Pancreas (tissue), 10 donors: ENCODE data around the gene AGMO. TPM values are rescaled to one million over a fixed set of nuclear protein-coding genes. Genes with fewer than 3 reads are reported as not detected.

Experiments used
- ATAC-seq, 4 donors: fragments of 200-7000 bp; cut with Tn5 transposase; one replicate each; pipeline versions ENCODE4 v1.8.0 to v1.9.1; 2020; ENCODE audit warnings: mild to moderate bottlenecking in 4 of 4, moderate library complexity in 4 of 4
- DNase-seq, 6 donors: peaks; one replicate each; pipeline ENCODE4 v3.0.0-alpha.2; 2020
- FAIRE-seq: peaks from 2 replicates; lab custom pipeline; 2012; peaks lifted over from hg19 to GRCh38; lab: Jason Lieb, UNC
- H3K27ac ChIP-seq, 4 donors: fragments of 200-600 bp; sonication (generic); 1 replicate in 3 of 4; 2 replicates in 1 of 4; pipeline versions ENCODE4 v1.5.0 to v1.8.0; 2020
- H3K27me3 ChIP-seq, 4 donors: fragments of 200-600 bp; one replicate each; pipeline ENCODE4 v1.8.0; 2021
- H3K36me3 ChIP-seq, 3 donors: fragments of 200-600 bp; sonication (generic) in 1 of 3; one replicate each; pipeline versions ENCODE4 v1.5.0 to v1.8.0; 2020 to 2021
- H3K4me1 ChIP-seq, 3 donors: fragments of 200-600 bp; one replicate each; pipeline ENCODE4 v1.8.0; 2021
- H3K4me3 ChIP-seq, 4 donors: fragments of 200-600 bp; sonication (generic) in 2 of 4; one replicate each; pipeline versions ENCODE4 v1.5.0 to v1.8.0; 2020 to 2021
- H3K9me3 ChIP-seq, 4 donors: fragments of 200-600 bp; one replicate each; pipeline ENCODE4 v1.8.0; 2021
- CTCF ChIP-seq, 4 donors: fragments of 200-600 bp; sonication (generic) in 3 of 4; IDR thresholded peaks; one replicate each; pipeline versions ENCODE4 v1.5.0 to v1.8.0; 2021; ENCODE audit warnings: antibody characterized with exemption in 4 of 4
- WGBS, 2 donors: extraction: QIAGEN DNeasy Blood & Tissue Kit; methylation state at CpG; one replicate each; pipeline ENCODE4 v1.1.7; 2013; 5-methylcytosine and 5-hydroxymethylcytosine counted together
- intact Hi-C, 3 donors: fragments of 100-400 bp; cut with DNase I; formaldehyde crosslinking; loops; one replicate each; pipeline versions ENCODE4 v1.11.1 to v1.14.2; 2022
- polyA plus RNA-seq, 2 donors: library from polyadenylated mRNA; stranded (reverse); fragments of 200-250 nt; gene quantifications; one replicate each; pipeline ENCODE4 v1.2.3, GENCODE V29; 2013
- total RNA-seq, 6 donors: library from RNA; stranded (reverse); fragmentation: NEBNext Ultra II Directional in 4 of 6; extraction: Animal tissue kit (Norgen Biotek cat#: 25700) in 4 of 6; gene quantifications; one replicate each; pipeline versions ENCODE4 v1.2.1 to v1.2.4, GENCODE V29; 2021 to 2023
- donor health status: healthy with polysubstance abuse.
- donor health status: DM: no; HTN: no; CAD: no; lungs with moderate emphysema.
- donor health status: DM: no; HTN: no; CAD: no.
- donor health status: control.
- donor health status: control.
- donor health status: Bipolar disorder and iron deficiency.
- donor health status: DM: yes; HTN: yes; CAD: no.
- donor health status: DM: no; HTN: no; CAD: no.
- donor health status: DM: no; HTN: no; CAD: no.
- donor health status: DM: yes; HTN: yes; CAD: no.

Gene AGMO
- total and polyA plus RNA-seq, 8 donors = 0.09 to 0.25 (median 0.19) TPM; not detected in 3

GRCh38 chr7:15257689-15258088 is 304.1 kb downstream of the AGMO start:
- no peaks in the 10 kb centered on the region for H3K27me3 ChIP-seq
- DNase-seq (no peak), ATAC-seq (no peak), FAIRE-seq (no peak)
- no peaks in the 10 kb centered on the region for H3K9me3 ChIP-seq
- H3K4me1 ChIP-seq = no peaks in the 10 kb centered on the region
- intact Hi-C loops = no loop called here
- H3K27ac ChIP-seq = no peak overlapping the region
- no peaks in the 10 kb centered on the region for H3K36me3 ChIP-seq
- no peak overlapping the region for H3K4me3 ChIP-seq
- TF ChIP-seq CTCF (IDR thresholded peaks at IDR 0.05) = no peak
- WGBS, 2 donors = 73 to 81% methylated on average over 4 of the region's 4 CpGs

- Histone ChIP-seq H3K27ac (no peak overlapping the region), H3K9me3 (no peaks in the 10 kb centered on the region), H3K27me3 (no peaks in the 10 kb centered on the region), H3K36me3 (no peaks in the 10 kb centered on the region), H3K4me3 (no peak overlapping the region), H3K4me1 (no peaks in the 10 kb centered on the region)
- ATAC-seq (no peak), FAIRE-seq (no peak), DNase-seq (no peak)
- 75 to 85% methylated on average over 1 of the region's 1 CpG for WGBS, 2 donors
- no peak for TF ChIP-seq CTCF (IDR thresholded peaks at IDR 0.05)
- intact Hi-C loops = no loop called here
These were observed 309.6 kb downstream of the AGMO start for GRCh38 chr7:15252181-15252580.

GRCh38 chr7:15248514-15248913 is 313.3 kb downstream of the AGMO start:
- 28 to 50% methylated on average over 2 of the region's 2 CpGs for WGBS, 2 donors
- no peak for FAIRE-seq
- intact Hi-C loops = no loop called here

GRCh38 chr7:15245831-15246230 is 316.0 kb downstream of the AGMO start:
- Histone ChIP-seq H3K4me1 (no peaks in the 10 kb centered on the region), H3K9me3 (no peaks in the 10 kb centered on the region), H3K27ac (no peak overlapping the region), H3K4me3 (no peak overlapping the region), H3K36me3 (no peaks in the 10 kb centered on the region), H3K27me3 (no peaks in the 10 kb centered on the region)
- 25 to 53% methylated on average over 2 of the region's 2 CpGs for WGBS, 2 donors
- no peak for TF ChIP-seq CTCF (IDR thresholded peaks at IDR 0.05)
- FAIRE-seq = no peak
- ATAC-seq = no peak
- intact Hi-C loops = no loop called here
- DNase-seq = no peak

More at GRCh38 chr7:15248514-15248913, 313.3 kb downstream of the AGMO start:
- Histone ChIP-seq H3K4me1 (no peaks in the 10 kb centered on the region), H3K27me3 (no peaks in the 10 kb centered on the region), H3K4me3 (no peak overlapping the region), H3K27ac (no peak overlapping the region), H3K36me3 (no peaks in the 10 kb centered on the region), H3K9me3 (no peaks in the 10 kb centered on the region)
- DNase-seq (no peak), ATAC-seq (no peak)
- TF ChIP-seq CTCF (IDR thresholded peaks at IDR 0.05) = no peak

- Histone ChIP-seq H3K36me3 (no peaks in the 10 kb centered on the region), H3K27ac (no peak overlapping the region), H3K4me1 (no peaks in the 10 kb centered on the region), H3K4me3 (no peak overlapping the region), H3K9me3 (no peaks in the 10 kb centered on the region), H3K27me3 (no peaks in the 10 kb centered on the region)
- 63 to 77% methylated on average over 4 of the region's 4 CpGs for WGBS, 2 donors
- ATAC-seq (no peak), DNase-seq (no peak), FAIRE-seq (no peak)
- intact Hi-C loops = no loop called here
- no peak for TF ChIP-seq CTCF (IDR thresholded peaks at IDR 0.05)
These were observed 322.0 kb downstream of the AGMO start for GRCh38 chr7:15239801-15240200.
